Forelimb muscle (tissue), 1 donor: Measurements from ENCODE around the gene RALGPS2. TPM values are rescaled to one million over a fixed set of nuclear protein-coding genes. Genes with fewer than 3 reads are reported as not detected.
A peak's percentile ranks its signal among the peaks of the same experiment; 100 is the strongest.
"Not testable (repeated sequence)": the region's sequence is repeated elsewhere in the genome, so short reads cannot be mapped to it uniquely, and the experiment has no call there.

Source experiments
- DNase-seq: peaks from one replicate; pipeline ENCODE4 v3.0.0-alpha.2; 2013; ENCODE audit warnings: low read depth
- polyA plus RNA-seq: library from polyadenylated mRNA; unstranded; fragments of 120-200 nt; gene quantifications from one replicate; pipeline ENCODE4 v1.2.1, GENCODE V29; 2013; ENCODE audit not compliant: insufficient read length

Gene RALGPS2
- polyA plus RNA-seq, 1 donor = 39.6 TPM

DNA sequence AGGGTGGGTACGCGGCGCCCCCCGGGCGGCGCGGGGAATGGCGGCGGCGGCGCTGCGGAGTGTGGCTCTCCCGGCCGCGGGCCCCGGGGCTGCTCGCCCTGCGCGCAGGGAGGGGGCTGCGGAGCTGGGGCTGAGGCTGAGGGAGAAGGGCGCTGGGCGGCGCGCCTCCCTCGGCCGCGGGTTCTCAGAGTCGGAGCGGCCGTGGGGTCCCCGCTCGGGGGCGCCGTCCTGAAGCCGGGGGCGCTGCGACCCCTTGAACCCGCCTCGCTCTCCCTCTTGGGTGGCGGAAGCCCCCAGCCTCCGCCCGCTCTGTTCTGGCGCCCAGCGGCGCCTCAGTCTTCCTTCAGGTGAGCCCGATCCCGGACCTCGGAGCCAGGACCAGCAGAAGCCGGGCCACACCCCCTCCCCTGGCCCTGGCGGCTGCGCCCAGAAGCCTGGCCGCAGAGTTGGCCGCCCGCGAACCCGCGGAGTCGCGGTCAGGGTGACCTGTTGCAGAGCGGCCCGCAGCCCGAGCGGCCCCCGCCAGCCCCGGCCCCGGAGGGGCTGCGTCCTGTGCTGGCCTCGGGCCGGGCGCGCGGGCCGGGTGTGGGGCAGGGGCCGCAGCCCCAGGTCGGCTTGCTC, 532 bp downstream of the RALGPS2 start:
- DNase-seq = no peak

DNA sequence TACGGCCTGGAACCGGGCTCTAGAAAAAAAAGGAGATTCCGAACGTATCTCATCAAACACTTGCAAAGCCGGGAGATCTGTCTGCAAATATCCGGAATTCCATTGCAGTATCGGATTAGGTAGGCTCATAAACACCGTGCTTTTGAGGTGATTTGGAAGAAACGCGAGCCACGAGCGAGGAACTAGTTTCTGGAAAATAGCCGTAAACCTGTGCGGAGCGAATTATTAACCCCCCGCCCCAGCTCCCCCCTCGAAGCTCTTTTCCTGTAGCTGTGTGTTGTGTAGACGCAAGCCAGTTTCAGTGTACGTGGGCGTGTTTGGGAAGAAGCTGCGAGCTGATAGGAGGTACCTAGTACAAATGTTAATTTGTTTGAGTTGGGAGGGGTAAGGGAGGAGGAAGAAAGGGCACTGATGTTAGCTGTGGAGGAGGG, 1.1 kb downstream of the RALGPS2 start:
- DNase-seq = no peak

DNA sequence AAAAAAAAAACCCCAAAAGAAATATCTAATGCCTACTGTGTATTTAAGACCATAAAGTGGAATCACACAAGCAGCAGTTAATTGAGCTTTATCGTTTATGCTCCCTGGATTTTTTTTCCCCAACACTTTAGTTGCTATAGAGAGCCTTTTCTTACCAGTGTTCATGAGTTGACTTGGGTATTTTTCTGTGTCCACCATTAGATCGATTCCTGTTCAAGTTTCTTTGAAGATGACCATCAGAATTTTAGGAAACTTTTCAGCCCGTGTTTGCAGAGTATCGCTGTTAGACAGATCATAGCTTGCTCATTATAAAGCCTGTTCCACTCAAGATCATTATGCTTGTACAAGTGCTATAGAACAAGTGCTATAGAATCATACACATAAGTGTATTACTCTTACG, 1.5 kb downstream of the RALGPS2 start:
- DNase-seq = no peak

- DNase-seq = no peak
Observed at GRCh38 chr1:178727014-178727895, 2.2 kb downstream of the RALGPS2 start.

GRCh38 chr1:178733972-178734371, 8.9 kb downstream of the RALGPS2 start:
- no peak for DNase-seq

GRCh38 chr1:178738780-178739179, 13.7 kb downstream of the RALGPS2 start:
- no peak for DNase-seq

- no peak for DNase-seq
Observed at GRCh38 chr1:178739285-178740045, 14.4 kb downstream of the RALGPS2 start.

DNA sequence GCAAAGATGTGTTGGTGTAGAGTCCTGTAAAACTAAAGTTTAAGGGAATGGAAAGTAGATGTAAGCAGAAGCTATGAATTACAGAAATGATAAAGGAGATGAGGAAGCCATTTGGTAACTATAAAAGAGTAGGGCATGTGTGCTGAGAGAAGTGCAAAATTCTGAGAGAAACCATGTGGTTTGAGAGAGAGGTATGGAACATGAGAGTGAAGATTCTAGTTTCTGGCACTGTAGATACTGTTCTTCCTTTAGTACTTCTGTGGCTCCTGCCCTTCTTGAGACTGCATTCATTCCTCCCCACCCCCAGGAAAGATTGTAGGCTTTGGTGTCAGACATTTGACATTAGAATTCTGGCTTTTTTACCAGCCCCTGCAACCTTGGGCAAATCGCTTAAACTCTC, 15.4 kb downstream of the RALGPS2 start:
- DNase-seq = no peak

DNA sequence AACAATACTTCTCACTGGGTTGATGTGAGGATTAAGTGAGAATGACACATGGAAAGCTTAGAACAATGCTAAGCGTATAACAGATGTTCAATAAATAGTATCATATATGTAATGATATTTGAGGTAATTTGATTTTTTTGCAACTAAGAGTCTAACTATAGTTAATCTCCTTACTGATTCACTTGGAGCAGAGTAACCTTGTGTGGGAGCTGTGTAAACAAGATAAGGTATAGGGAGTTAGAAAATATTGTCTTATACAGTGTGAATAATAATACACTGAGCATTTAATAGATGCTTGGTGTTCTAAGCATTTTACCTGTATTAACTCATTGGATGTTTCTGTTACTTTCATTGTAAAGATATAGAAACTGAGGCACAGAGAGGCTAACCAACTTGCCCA, 15.9 kb downstream of the RALGPS2 start:
- DNase-seq = no peak

- no peak for DNase-seq
Observed at GRCh38 chr1:178743801-178744200, 18.8 kb downstream of the RALGPS2 start.

DNA sequence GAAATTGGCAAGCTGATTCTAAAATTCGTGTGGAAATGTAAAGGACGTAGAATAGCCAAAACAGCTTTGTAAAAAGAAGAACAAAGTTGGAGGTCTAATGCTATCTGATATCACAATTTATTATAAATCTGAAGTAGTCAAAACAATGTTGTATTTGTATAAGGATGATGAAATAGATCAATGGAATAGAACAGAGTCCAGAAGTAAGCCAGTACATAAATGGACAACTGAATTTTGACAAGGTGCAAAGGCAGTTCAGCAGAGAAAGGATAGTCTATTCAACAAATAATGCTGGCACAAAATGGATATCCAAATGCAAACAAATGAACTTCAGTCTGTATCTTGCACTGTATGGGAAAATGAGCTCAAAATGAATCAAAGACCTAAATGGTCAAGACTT, 20.2 kb downstream of the RALGPS2 start:
- no peak for DNase-seq

- DNase-seq = no peak
Observed at GRCh38 chr1:178746345-178746744, 21.3 kb downstream of the RALGPS2 start.

GRCh38 chr1:178747361-178747760, 22.3 kb downstream of the RALGPS2 start:
- not testable (repeated sequence) for DNase-seq

DNA sequence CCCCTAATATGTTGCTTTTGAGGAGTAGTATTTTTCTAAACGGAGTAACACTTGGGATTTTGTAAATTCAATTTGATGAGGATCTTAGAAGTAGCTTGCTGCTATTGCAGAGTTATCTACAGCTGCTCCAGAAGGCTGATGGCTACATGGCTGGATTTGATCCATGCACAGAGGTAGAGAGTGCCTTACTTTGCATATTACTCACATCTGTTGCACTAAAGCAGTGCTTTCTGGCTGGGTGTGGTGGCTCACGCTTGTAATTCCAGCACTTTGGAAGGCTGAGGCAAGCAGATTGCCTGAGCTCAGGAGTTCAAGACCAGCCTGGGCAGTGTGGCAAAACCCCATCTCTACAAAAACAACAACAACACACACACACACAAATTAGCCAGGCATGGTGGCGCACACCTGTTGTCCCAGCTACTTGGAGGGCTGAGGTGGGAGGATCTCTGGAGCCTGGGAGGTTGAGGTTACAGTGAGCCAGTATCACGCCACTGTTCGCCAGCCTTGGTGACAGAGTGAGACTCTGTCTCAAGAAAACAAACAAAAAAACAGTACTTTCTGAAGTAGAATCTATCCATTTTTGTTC, 24.6 kb downstream of the RALGPS2 start:
- DNase-seq = no peak

DNA sequence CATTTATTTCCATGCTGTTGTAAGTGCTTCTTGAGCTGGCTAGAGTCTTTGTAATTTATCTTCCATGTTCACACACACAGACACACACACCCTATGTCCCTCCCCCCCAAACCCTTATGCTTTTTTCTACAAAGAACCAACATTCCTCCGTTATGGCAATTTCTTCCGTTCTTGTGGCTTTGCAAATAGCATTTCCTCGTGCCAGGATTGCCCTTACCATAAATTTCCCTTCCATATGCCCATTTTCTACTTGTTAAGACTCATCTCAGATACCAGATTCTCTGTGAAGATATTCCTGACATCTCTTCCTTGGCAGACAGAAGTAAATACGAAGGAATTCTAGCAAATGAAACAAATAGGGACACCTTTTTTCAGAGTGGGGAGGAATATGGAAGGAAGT, 26.0 kb downstream of the RALGPS2 start:
- no peak for DNase-seq

- DNase-seq = no peak
Observed at GRCh38 chr1:178752891-178753290, 27.8 kb downstream of the RALGPS2 start.

DNA sequence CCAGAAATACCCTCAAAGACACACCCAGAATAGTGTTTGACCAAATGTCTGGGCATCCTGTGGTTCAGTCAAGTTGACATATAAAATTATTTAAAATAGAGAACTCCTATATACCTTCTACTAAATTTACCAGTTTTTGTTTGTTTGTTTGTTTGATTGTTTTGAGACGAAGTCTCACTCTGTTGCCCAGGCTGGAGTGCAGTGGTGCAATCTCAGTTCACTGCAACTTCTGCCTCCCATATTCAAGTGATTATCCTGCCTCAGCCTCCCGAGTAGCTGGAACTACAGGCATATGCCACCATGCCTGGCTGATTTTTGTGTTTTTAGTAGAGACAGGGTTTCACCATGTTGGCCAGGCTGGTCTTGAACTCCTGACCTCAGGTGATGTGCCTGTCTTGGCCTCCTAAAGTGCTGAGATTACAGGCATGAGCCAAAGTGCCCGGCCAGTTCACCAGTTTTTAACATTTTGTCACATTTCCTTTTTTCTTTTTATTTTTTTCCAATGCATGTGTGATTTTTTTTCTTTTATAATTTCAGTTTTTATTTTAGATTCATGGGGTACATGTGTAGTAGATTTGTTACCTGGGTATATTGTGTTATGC, 29.7 kb downstream of the RALGPS2 start:
- DNase-seq = not testable (repeated sequence)

GRCh38 chr1:178768423-178768822, 43.4 kb downstream of the RALGPS2 start:
- DNase-seq = no peak

DNA sequence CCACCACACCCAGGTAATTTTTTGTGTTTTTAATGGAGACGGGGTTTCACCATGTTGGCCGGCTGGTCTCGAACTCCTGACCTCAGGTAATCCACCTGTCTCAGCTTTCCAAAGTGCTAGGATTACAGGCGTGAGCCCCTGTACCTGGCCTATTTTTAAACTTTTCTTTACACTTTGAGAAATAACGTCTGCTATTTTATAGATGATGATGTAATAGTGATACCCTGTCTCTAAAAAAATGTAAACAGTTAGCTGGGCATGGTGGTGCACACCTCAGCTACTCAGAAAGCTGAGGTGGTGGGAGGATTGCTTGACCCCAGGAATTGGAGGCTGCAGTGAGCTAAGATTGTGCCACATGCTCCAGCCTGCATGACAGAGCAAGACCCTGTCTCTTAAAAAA, 47.9 kb downstream of the RALGPS2 start:
- no peak for DNase-seq

GRCh38 chr1:178774263-178774662, 49.2 kb downstream of the RALGPS2 start:
- peak; percentile 17 for DNase-seq

DNA sequence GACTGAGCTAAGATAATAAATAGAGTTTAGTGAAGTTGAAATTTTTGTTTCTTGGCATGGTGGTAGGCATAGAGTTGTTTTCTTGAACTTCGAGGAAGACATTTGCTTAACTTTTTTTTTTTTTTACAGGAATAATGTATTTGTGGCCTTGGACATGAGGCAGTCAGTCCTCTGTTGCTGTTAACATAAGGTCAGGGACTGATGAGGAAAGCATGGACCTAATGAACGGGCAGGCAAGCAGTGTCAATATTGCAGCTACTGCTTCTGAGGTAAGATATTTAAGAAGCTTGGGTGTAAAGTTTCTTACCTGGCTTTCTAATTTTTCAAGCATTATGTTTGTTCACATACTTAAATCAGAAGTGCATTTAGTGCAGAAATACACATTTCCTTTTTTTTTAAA, 51.5 kb downstream of the RALGPS2 start:
- DNase-seq = no peak
